ENCODE results near the gene PRKG1.

Gene PRKG1

GRCh38 chr10:51485668-51486067 lies 411.4 kb downstream of the PRKG1 start:
- no peak overlapping the region for H3K27ac ChIP-seq
- TF ChIP-seq CTCF (IDR thresholded peaks at IDR 0.05) (no peak), ZFX (IDR thresholded peaks at IDR 0.05; ENCODE audit: borderline replicate concordance) (no peak)

- H3K27ac ChIP-seq, result no peak overlapping the region
- no peak for TF ChIP-seq CTCF (IDR thresholded peaks at IDR 0.05)
- no peak for TF ChIP-seq ZFX (IDR thresholded peaks at IDR 0.05; ENCODE audit: borderline replicate concordance)
These were observed 413.3 kb downstream of the PRKG1 start for GRCh38 chr10:51487576-51487975.

DNA sequence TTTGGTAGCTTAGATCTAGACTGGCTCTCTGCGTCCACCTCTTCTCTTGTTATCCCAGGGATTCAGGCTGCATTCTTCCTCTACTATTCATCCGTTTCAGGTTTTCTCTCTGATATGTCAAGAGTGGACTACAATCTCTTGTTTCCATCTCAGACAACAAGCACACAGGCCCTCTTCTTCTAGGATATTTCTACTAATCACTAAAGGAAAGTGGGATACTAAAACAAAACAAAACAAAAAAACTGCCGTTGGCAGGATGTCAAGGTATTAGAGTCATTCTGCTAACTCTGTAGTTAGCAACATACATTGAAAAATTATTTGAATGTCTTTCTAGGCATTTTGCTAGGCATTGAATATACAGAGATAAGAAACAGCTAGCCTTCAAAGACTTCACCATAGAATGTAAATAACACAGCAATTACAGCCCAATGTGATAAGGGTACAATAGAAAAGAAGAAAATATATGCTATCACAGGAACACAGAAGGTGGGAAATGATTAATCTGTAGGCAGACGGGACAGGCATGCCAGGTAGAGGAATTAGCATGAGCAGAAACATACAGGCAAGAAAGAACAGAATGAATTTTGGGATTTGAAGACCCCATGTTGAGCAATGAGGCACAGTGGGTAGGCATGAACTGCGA lies 414.6 kb downstream of the PRKG1 start:
- H3K27ac ChIP-seq, result no peak overlapping the region
- TF ChIP-seq CTCF (IDR thresholded peaks at IDR 0.05), result no peak
- no peak for TF ChIP-seq ZFX (IDR thresholded peaks at IDR 0.05; ENCODE audit: borderline replicate concordance)

DNA sequence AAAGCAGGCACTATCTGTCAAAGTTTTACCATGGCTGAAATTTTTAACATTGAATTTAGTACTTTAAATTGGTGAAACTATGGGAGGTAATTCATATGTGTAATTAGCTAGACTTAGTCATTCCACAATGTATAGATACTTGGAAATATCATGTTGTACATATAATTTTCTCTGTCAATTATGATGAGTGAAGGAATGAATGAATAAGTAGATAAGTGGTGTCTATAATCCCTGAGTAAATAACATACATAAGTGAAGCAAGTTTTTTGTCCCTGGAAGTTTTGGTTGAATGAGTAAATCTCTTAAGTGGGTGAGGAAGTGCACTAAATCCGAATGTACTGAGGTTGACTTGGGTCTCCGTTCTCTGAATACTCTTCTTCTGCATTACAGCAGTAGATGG lies 424.1 kb downstream of the PRKG1 start:
- no peak overlapping the region for H3K27ac ChIP-seq
- TF ChIP-seq ZFX (IDR thresholded peaks at IDR 0.05; ENCODE audit: borderline replicate concordance) (no peak), CTCF (IDR thresholded peaks at IDR 0.05) (no peak)

GRCh38 chr10:51501396-51501795 lies 427.1 kb downstream of the PRKG1 start:
- H3K27ac ChIP-seq, result no peak overlapping the region
- TF ChIP-seq ZFX (IDR thresholded peaks at IDR 0.05; ENCODE audit: borderline replicate concordance) (no peak), CTCF (IDR thresholded peaks at IDR 0.05) (no peak)

DNA sequence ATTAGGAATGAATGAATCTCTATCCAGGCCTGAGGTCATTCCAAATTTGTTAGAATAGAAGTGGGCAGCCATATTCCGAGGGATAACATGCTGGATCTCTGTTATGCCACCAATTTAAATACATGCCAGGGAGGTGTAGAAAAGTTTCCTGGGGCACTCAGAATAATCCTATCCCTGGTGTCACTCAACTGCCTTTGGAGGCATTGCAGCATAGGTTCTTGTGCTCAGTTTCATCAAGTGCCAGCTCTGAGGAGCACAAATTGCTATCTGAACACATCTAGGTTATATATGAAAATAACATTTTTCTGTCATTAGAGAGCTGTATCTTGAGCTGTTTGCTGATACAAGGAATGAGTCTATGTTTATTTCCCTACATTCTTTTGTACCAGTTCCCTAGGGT lies 427.8 kb downstream of the PRKG1 start:
- no peak for TF ChIP-seq CTCF (IDR thresholded peaks at IDR 0.05)
- TF ChIP-seq ZFX (IDR thresholded peaks at IDR 0.05; ENCODE audit: borderline replicate concordance), result no peak
- H3K27ac ChIP-seq, result no peak overlapping the region

- H3K27ac ChIP-seq, result no peak overlapping the region
- TF ChIP-seq ZFX (IDR thresholded peaks at IDR 0.05; ENCODE audit: borderline replicate concordance), result no peak
- TF ChIP-seq CTCF (IDR thresholded peaks at IDR 0.05), result no peak
These were observed 429.1 kb downstream of the PRKG1 start for GRCh38 chr10:51503378-51503777.
